Mucosa of descending colon (tissue), 3 donors: ENCODE measurements around the gene TASOR2. TPM values are rescaled to one million over a fixed set of nuclear protein-coding genes. Genes with fewer than 3 reads are reported as not detected.

ENCODE experiments used
- ATAC-seq: fragments of 200-7000 bp; cut with Tn5 transposase; one replicate; pipeline ENCODE4 v1.9.1; 2020; ENCODE audit warnings: mild to moderate bottlenecking, moderate library complexity
- DNase-seq, 3 donors: peaks; one replicate each; pipeline ENCODE4 v3.0.0-alpha.2; 2020
- H3K36me3 ChIP-seq: fragments of 200-600 bp; one replicate; pipeline ENCODE4 v1.8.0; 2021; ENCODE audit warnings: low read depth, mild to moderate bottlenecking
- H3K4me1 ChIP-seq: fragments of 200-600 bp; one replicate; pipeline ENCODE4 v1.8.0; 2021; ENCODE audit warnings: low read depth, mild to moderate bottlenecking
- H3K4me3 ChIP-seq: fragments of 200-600 bp; one replicate; pipeline ENCODE4 v1.8.0; 2021; ENCODE audit warnings: mild to moderate bottlenecking
- H3K9me3 ChIP-seq: fragments of 200-600 bp; one replicate; pipeline ENCODE4 v1.8.0; 2021; ENCODE audit warnings: mild to moderate bottlenecking
- intact Hi-C, 2 donors: fragments of 100-400 bp; cut with DNase I in 1 of 2; cut with micrococcal nuclease in 1 of 2; formaldehyde crosslinking; loops; one replicate each; pipeline versions ENCODE4 v1.11.0 to v1.11.1; 2022; cut with DNase I, micrococcal nuclease
- total RNA-seq, 3 donors: library from RNA; stranded (reverse); fragmentation: NEBNext Ultra II Directional in 2 of 3; extraction: Animal tissue kit (Norgen Biotek cat#: 25700) in 2 of 3; gene quantifications; one replicate each; pipeline versions ENCODE4 v1.2.1 to v1.2.4, GENCODE V29; 2021 to 2023
- TF ChIP-seq, protein P1 (sequence below): fragments of 200-600 bp; IDR thresholded peaks from one replicate; pipeline ENCODE4 v1.8.0; 2022; ENCODE audit warnings: antibody characterized with exemption, mild to moderate bottlenecking
- donor health status: DM: no; HTN: no; CAD: no; lungs with moderate emphysema.
- donor health status: DM: no; HTN: no; CAD: no.
- donor health status: DM: no; HTN: yes; CAD: no.

The TASOR2 gene
- total RNA-seq, 3 donors from 2014 or later: 46.4 to 63.2 (median 58.4) TPM

DNA sequence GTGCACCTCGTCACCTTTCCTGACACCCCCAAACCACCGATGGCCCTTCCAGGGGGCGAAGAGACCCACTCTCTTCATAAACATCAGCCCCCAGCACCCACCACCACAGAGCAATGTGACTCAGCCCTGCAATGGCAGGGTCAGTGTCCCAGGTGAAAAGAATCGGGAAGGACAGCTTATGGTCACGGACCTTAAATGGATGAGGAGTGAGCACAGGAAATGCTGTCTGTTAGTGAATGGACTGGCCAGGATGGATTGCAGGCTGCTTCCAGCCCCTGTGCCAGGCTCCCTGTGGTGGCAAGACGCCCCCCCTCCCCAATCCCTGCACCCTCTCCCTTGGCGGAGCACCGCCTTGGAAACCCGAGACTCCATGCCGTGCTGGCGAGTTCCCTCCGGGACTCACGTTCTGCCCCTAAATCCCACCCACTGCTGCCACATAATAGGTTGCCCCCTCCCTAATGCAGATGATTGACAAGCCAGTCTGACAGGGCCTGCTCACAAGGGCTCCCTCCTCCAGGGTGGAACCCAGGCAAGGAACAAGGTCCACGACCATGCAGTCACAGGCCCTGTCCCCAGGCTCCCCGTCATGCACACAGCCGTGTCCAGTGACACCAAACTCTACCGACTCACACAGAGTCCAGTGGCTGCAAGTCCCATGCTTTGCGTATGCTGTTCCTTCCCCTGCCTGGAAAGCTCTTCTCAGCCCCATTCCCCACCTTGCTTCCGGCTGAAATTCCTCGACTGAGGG, 25.6 kb upstream of the TASOR2 start:
- Histone ChIP-seq H3K36me3 (no peaks in the 10 kb centered on the region), H3K4me3 (no peak overlapping the region), H3K4me1 (peaks cover 30% of the 10 kb centered on the region), H3K9me3 (no peaks in the 10 kb centered on the region)
- no peak for ATAC-seq
- TF ChIP-seq, protein P1, sequence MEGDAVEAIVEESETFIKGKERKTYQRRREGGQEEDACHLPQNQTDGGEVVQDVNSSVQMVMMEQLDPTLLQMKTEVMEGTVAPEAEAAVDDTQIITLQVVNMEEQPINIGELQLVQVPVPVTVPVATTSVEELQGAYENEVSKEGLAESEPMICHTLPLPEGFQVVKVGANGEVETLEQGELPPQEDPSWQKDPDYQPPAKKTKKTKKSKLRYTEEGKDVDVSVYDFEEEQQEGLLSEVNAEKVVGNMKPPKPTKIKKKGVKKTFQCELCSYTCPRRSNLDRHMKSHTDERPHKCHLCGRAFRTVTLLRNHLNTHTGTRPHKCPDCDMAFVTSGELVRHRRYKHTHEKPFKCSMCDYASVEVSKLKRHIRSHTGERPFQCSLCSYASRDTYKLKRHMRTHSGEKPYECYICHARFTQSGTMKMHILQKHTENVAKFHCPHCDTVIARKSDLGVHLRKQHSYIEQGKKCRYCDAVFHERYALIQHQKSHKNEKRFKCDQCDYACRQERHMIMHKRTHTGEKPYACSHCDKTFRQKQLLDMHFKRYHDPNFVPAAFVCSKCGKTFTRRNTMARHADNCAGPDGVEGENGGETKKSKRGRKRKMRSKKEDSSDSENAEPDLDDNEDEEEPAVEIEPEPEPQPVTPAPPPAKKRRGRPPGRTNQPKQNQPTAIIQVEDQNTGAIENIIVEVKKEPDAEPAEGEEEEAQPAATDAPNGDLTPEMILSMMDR: no peak
- peak in 1 of 3 donors; percentile 34 for DNase-seq
- intact Hi-C loops: no loop called here

DNA sequence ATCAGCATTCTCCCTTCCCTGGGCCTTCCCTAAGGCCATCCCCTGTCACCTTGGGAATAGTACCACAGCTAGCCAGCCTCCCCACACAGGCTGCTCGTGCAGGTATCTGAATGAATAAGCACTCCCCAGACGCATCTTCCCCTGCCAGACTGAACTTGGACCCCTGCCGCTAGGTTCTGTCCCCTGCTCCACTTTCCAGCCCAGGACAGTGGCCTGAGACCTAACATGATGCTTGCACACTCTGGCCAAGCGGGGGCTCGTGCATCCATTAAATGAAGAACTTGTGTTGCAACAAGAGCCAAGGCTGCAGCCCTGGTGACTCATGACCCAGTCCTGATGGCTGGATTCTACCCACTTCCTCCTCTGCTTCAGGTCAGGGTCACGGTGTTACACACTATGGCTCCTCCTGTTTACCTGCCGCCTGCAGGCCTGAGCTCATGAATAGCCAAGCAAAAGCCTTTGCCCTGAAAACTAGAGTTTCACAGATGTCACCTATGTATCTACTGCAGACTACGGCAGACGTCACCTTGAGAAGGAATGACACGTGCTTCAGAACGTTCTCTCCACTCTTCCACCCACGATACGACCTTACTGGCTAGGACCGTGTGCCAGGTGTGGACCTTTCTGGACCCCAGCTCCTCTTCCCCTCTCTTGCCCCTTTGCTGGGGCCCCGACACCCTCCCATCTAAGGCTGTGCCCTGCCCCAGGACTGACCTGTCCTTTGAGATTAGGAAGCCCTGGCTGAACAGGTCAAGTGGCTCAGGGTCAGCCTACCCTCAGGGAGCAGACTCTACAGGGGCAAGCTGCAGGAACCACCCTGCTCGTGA, 24.7 kb upstream of the TASOR2 start:
- H3K4me1 ChIP-seq: peaks cover 22% of the 10 kb centered on the region
- intact Hi-C loops: no loop called here
- ATAC-seq: peak; percentile 90

DNA sequence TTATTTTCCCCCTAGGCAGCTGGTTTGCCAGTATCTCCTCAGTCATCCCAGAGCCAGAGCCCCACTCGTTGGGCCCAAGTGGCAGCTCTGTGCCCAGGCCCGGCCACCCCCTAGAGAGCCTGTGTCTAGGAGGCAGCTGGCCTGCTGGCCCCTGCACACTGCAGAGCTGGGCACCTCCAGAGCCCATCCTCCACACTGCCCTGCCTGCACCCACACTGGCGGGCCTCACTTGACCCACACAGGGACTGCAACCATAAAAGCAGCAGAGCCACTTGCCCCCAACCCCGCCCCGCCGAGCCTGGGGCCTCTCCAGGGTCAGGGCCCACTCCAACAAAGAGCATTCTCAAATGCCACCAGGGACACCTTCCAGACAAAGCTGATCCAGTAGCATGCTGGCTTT, 23.6 kb upstream of the TASOR2 start:
- H3K36me3 ChIP-seq: no peaks in the 10 kb centered on the region
- H3K9me3 ChIP-seq: no peaks in the 10 kb centered on the region
- intact Hi-C loops: no loop called here
- peaks cover 24% of the 10 kb centered on the region for H3K4me1 ChIP-seq
- H3K4me3 ChIP-seq: no peak overlapping the region
- no peak for ATAC-seq
- TF ChIP-seq, protein P1: no peak
- DNase-seq: no peak

More for the DNA sequence above, 24.7 kb upstream of the TASOR2 start:
- peak; percentile 66 to 72 (median 70) for DNase-seq
- Histone ChIP-seq H3K4me3 (no peak overlapping the region), H3K36me3 (no peaks in the 10 kb centered on the region), H3K9me3 (no peaks in the 10 kb centered on the region)
- TF ChIP-seq, protein P1: no peak

DNA sequence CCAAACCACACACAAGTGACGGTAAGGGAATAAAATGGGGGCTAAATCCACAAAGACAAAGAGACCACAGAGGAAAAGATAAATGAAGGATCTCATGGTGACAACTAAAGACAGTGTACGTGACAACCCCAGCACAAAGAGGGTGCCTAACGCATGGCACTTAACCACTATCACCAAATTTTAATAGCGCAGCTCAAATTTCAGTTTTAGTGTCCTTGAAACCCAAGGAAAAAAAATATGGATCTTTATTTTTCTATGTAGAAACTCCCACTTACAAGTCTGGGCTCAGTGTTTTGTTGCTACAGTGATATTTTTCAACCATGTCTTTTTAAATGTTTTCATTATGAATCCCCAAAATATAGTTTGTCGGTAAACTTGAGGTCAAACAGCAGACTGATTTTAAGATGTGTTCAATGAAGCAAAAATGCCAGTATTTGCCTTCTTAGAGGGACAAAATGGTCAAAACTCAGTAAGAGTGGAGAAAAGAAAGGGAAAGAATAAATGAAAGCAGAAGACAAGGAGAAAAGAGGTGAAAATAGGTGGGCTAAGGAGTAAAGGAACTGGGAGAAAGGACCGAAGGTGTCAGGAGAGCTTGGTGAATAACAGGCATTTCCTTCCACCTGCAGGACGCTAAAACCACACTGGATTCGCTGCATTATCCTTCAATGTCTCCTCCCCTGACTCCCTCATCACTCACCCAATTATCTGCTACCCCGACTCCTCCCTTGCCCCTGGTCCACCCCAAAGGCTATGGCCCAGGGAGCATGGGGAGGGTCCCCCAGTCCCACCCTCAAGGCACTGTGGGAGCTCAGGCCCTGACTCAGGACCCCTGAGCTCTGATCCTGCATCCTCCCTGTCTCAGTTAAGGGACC, 21.7 kb upstream of the TASOR2 start:
- DNase-seq (no peak), ATAC-seq (no peak)
- Histone ChIP-seq H3K9me3 (no peaks in the 10 kb centered on the region), H3K4me1 (peaks cover 29% of the 10 kb centered on the region), H3K4me3 (no peak overlapping the region), H3K36me3 (no peaks in the 10 kb centered on the region)
- TF ChIP-seq, protein P1: no peak
- intact Hi-C loops: no loop called here

DNA sequence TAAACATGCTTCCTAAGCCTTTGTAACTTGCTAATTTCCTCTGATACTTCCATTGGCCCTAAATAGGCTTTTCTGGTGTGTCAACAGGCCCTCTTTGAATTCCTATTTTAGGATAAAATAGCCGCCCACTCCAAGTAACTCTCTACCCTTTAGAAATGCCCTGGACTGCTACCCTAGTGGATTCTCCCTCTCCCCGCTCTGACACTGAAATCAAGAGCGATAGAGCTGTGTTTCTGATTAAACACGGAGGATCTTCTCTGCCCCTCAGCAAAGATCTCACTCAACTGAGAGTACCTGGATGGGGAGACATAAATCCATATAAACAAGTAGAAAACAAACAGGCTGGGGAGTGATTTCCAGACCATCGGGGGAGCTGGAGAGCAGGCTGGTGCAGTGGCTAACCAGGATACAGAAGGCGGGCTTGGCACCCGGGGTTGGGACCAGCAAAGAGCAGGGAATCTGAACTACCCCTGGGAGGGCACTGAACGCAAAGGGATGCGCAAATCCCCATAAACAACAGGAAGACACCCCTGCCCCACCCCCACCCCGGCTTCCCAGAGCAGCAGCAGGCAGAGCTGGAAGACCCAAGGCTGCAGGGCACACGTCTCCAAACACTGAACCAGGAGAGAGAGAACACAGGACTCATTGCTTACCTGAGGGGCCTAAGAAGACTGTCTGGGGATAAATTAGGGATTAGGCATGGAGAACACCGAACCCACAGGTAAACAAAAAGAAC, 20.8 kb upstream of the TASOR2 start:
- Histone ChIP-seq H3K4me1 (peaks cover 29% of the 10 kb centered on the region), H3K36me3 (no peaks in the 10 kb centered on the region), H3K4me3 (no peak overlapping the region), H3K9me3 (no peaks in the 10 kb centered on the region)
- DNase-seq (no peak), ATAC-seq (no peak)
- TF ChIP-seq, protein P1: no peak
- intact Hi-C loops: no loop called here
